Caco-2 (cell line): ENCODE measurements around the gene PEX14. TPM values are rescaled to one million over a fixed set of nuclear protein-coding genes. Genes with fewer than 3 reads are reported as not detected.

Source experiments
- BruUV-seq: library from RNA; stranded (reverse); fragments of 400-500 nt; replicated peaks from 2 replicates; lab custom pipeline; 2021; lab: Mats Ljungman, UMichigan
- CTCF ChIA-PET: fragments of 300-600 bp; sonication (Branson Sonifier 250); formaldehyde crosslinking; loops from one replicate; lab custom pipeline; 2022; ENCODE audit warnings: antibody characterized with exemption; lab: Charles Lee
- POLR2A ChIA-PET: fragments of 300-600 bp; sonication (Branson Sonifier 250); formaldehyde crosslinking; loops from one replicate; lab custom pipeline; 2022; ENCODE audit warnings: antibody characterized with exemption; lab: Charles Lee
- DNase-seq, 2 experiments: peaks; one replicate each; pipeline versions ENCODE4 v3.0.0 to v3.0.0-alpha.2; 2020 to 2022
- H3K27me3 ChIP-seq: replicated peaks from 2 replicates; pipeline ENCODE4 v1.6.0; 2011; ENCODE audit warnings: low read length; ENCODE audit not compliant: control insufficient read depth, insufficient read depth
- H3K36me3 ChIP-seq: 2 replicates; pipeline ENCODE4 v1.5.1; 2011; ENCODE audit warnings: low read length; ENCODE audit not compliant: control insufficient read depth, insufficient read depth
- H3K4me1 ChIP-seq: fragments of 250-450 bp; sonication (Bioruptor Pico); 2 replicates; pipeline ENCODE4 v1.5.1; 2020; ENCODE audit warnings: mild to moderate bottlenecking
- H3K4me3 ChIP-seq: 2 replicates; pipeline ENCODE4 v1.5.1; 2011; ENCODE audit warnings: low read depth, mild to moderate bottlenecking, control low read depth, low read length
- H3K9me3 ChIP-seq: fragments of 250-450 bp; sonication (Bioruptor Pico); 2 replicates; pipeline ENCODE4 v1.5.1; 2020; ENCODE audit warnings: mild to moderate bottlenecking, moderate library complexity
- H3K27ac Mint-ChIP-seq: one replicate; pipeline ENCODE4 v1.8.0; 2022; ENCODE audit warnings: mixed read lengths; ENCODE audit not compliant: unreplicated experiment
- H3K27me3 Mint-ChIP-seq: one replicate; pipeline ENCODE4 v1.8.0; 2022; ENCODE audit warnings: mixed read lengths; ENCODE audit not compliant: insufficient read depth, unreplicated experiment
- H3K36me3 Mint-ChIP-seq: one replicate; pipeline ENCODE4 v1.8.0; 2022; ENCODE audit warnings: mild to moderate bottlenecking, mixed read lengths; ENCODE audit not compliant: insufficient read depth, unreplicated experiment
- H3K4me1 Mint-ChIP-seq: one replicate; pipeline ENCODE4 v1.8.0; 2022; ENCODE audit warnings: low read depth, mixed read lengths; ENCODE audit not compliant: unreplicated experiment
- H3K4me3 Mint-ChIP-seq: one replicate; pipeline ENCODE4 v1.8.0; 2022; ENCODE audit warnings: mild to moderate bottlenecking, moderate library complexity, mixed read lengths; ENCODE audit not compliant: unreplicated experiment
- H3K9me3 Mint-ChIP-seq: one replicate; pipeline ENCODE4 v1.8.0; 2022; ENCODE audit warnings: mixed read lengths; ENCODE audit not compliant: unreplicated experiment
- intact Hi-C: fragments of 100-400 bp; cut with micrococcal nuclease; formaldehyde crosslinking; loops from one replicate; pipeline ENCODE4 v1.10.0; 2022; ENCODE audit not compliant: unreplicated experiment
- total RNA-seq: library from RNA; stranded (reverse); gene quantifications from 2 replicates; pipeline ENCODE4 v1.2.3, GENCODE V29; 2022
- TF ChIP-seq, protein P1 (sequence below), 2 experiments: fragments of 200-600 bp in 1 of 2; IDR thresholded peaks; 1 replicate in 1 of 2; 2 replicates in 1 of 2; pipeline versions ENCODE4 v1.5.1 to v1.8.0; 2011 to 2022; ENCODE audit warnings: antibody characterized with exemption in 1 of 2, control low read depth in 1 of 2, inconsistent platforms in 1 of 2, low read depth in 1 of 2, low read length in 1 of 2, mild to moderate bottlenecking in 1 of 2, moderate library complexity in 1 of 2; ENCODE audit not compliant: insufficient read depth in 1 of 2, severe bottlenecking in 1 of 2, unreplicated experiment in 1 of 2

The PEX14 gene
- total RNA-seq, 1 experiment from 2014 or later = 22.2 TPM

DNA sequence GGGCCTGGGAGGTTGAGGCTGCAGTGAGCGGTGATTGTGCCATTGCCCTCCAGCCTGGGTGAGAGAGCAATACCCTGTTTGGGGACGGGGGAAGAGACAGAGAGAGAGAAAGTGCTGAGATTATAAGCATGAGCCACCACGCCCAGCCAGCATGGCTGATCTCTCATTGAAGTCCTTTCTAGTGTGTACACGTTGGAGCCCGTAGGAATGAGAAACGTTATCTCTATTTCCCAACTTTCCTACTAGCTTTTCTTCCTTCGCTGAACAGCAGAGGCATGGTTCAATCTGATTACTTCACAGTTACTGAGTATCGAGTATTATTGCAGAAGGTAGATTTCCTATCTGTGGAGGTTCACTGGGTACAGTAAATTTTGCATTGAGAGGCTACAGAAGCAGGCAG is 4.5 kb downstream of the PEX14 start:
- Histone ChIP-seq H3K27me3 (no peaks in the 10 kb centered on the region), H3K9me3 (no peaks in the 10 kb centered on the region), H3K4me1 (no peaks in the 10 kb centered on the region), H3K4me3 (no peak overlapping the region), H3K36me3 (no peaks in the 10 kb centered on the region)
- ChIA-PET CTCF (interaction anchor here (0.6 kb wide), 1 partner anchor 42 kb away, joined by 4 read pairs; no protein-coding TSS in a partner anchor), POLR2A (no interaction called here)
- no TSS peak for BruUV-seq
- intact Hi-C loops = no loop called here
- Mint-ChIP-seq H3K36me3 (peaks cover 20% of the 10 kb centered on the region), H3K27me3 (no peaks in the 10 kb centered on the region), H3K4me3 (no peak overlapping the region), H3K4me1 (peaks cover 13% of the 10 kb centered on the region), H3K27ac (no peak overlapping the region), H3K9me3 (no peaks in the 10 kb centered on the region)
- no peak for DNase-seq
- TF ChIP-seq, protein P1, sequence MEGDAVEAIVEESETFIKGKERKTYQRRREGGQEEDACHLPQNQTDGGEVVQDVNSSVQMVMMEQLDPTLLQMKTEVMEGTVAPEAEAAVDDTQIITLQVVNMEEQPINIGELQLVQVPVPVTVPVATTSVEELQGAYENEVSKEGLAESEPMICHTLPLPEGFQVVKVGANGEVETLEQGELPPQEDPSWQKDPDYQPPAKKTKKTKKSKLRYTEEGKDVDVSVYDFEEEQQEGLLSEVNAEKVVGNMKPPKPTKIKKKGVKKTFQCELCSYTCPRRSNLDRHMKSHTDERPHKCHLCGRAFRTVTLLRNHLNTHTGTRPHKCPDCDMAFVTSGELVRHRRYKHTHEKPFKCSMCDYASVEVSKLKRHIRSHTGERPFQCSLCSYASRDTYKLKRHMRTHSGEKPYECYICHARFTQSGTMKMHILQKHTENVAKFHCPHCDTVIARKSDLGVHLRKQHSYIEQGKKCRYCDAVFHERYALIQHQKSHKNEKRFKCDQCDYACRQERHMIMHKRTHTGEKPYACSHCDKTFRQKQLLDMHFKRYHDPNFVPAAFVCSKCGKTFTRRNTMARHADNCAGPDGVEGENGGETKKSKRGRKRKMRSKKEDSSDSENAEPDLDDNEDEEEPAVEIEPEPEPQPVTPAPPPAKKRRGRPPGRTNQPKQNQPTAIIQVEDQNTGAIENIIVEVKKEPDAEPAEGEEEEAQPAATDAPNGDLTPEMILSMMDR (IDR thresholded peaks at IDR 0.05; ENCODE audit: insufficient read depth in 1 of 2, low read depth in 1 of 2, low read length in 1 of 2, severe bottlenecking in 1 of 2, unreplicated experiment in 1 of 2) = no peak

DNA sequence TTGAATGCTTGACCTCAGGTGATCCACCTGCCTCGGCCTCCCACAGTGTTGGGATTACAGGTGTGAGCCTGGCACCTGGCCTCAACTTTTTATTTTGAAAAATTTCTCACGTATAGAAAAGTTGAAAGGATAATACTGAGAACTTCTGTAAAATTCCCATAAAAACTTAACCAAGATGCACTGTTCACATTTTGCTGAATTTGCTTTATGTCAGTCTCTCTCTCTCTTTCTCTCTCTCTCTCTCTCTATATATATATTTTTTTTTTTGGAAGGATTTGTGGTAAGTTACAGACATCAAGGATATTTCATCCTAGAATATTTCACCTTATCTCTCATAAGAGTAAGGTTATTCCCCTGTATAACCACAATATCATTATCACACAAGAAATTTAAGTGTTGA is 5.9 kb downstream of the PEX14 start:
- ChIA-PET POLR2A (no interaction called here), CTCF (interaction anchor here (0.6 kb wide), 1 partner anchor 47 kb away, joined by 3 read pairs; no protein-coding TSS in a partner anchor)
- TF ChIP-seq, protein P1 (IDR thresholded peaks at IDR 0.05; ENCODE audit: insufficient read depth in 1 of 2, low read depth in 1 of 2, low read length in 1 of 2, severe bottlenecking in 1 of 2, unreplicated experiment in 1 of 2) = no peak
- BruUV-seq = no TSS peak
- H3K27me3 Mint-ChIP-seq = no peaks in the 10 kb centered on the region
- H3K4me3 Mint-ChIP-seq = no peak overlapping the region
- H3K9me3 Mint-ChIP-seq = no peaks in the 10 kb centered on the region
- H3K4me3 ChIP-seq = no peak overlapping the region
- no peaks in the 10 kb centered on the region for H3K36me3 ChIP-seq
- no peaks in the 10 kb centered on the region for H3K4me1 ChIP-seq
- DNase-seq = no peak
- H3K4me1 Mint-ChIP-seq = peaks cover 13% of the 10 kb centered on the region
- no peak overlapping the region for H3K27ac Mint-ChIP-seq
- intact Hi-C loops = no loop called here
- peaks cover 18% of the 10 kb centered on the region for H3K36me3 Mint-ChIP-seq
- H3K9me3 ChIP-seq = no peaks in the 10 kb centered on the region
- no peaks in the 10 kb centered on the region for H3K27me3 ChIP-seq

DNA sequence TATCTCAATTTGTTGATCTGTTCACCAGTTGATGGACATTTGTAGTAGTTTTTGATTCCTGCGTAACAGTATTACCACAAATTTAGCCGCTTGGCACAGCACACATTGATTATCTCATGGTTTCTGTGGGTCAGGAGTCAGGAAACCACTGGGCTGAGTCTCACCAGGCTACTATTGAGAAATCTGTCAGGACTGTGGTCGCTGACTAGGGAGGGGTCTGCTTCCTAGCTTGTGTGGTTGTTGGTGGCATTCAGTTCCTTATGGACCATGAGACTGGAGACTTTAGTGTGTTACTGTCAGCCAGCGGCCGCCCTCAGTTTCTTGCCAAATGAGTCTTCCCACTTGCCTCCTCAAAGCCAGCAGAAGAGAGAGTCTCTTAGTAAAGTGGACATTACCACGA is 9.8 kb downstream of the PEX14 start:
- intact Hi-C loops = no loop called here
- Histone ChIP-seq H3K4me3 (no peak overlapping the region), H3K27me3 (no peaks in the 10 kb centered on the region), H3K4me1 (peaks cover 8% of the 10 kb centered on the region), H3K9me3 (no peaks in the 10 kb centered on the region), H3K36me3 (no peaks in the 10 kb centered on the region)
- Mint-ChIP-seq H3K4me1 (peaks cover 9% of the 10 kb centered on the region), H3K9me3 (no peaks in the 10 kb centered on the region), H3K27ac (no peak overlapping the region), H3K4me3 (no peak overlapping the region), H3K27me3 (no peaks in the 10 kb centered on the region), H3K36me3 (peaks cover 29% of the 10 kb centered on the region)
- ChIA-PET POLR2A (no interaction called here), CTCF (no interaction called here)
- TF ChIP-seq, protein P1 (IDR thresholded peaks at IDR 0.05; ENCODE audit: insufficient read depth in 1 of 2, low read depth in 1 of 2, low read length in 1 of 2, severe bottlenecking in 1 of 2, unreplicated experiment in 1 of 2) = no peak
- no TSS peak for BruUV-seq
- no peak for DNase-seq
